Neuronal stem cell (in vitro differentiated cells): ENCODE data around the gene SLC11A2.

Experiments used
- DNase-seq: peaks from one replicate; pipeline ENCODE4 v3.0.0-alpha.2; 2013; ENCODE audit warnings: low spot score
- H2AFZ ChIP-seq: one replicate; pipeline ENCODE4 v1.6.1; 2013; ENCODE audit warnings: mild to moderate bottlenecking, low read length, inconsistent platforms
- H2AK5ac ChIP-seq: 2 replicates; pipeline ENCODE4 v1.6.1; 2013; ENCODE audit warnings: low read depth, mild to moderate bottlenecking, inconsistent platforms, low read length, moderate library complexity, mixed read lengths
- H2BK120ac ChIP-seq: 2 replicates; pipeline ENCODE4 v1.6.1; 2013; ENCODE audit warnings: low read depth, mild to moderate bottlenecking, inconsistent platforms, low read length, moderate library complexity, mixed read lengths
- H2BK12ac ChIP-seq: one replicate; pipeline ENCODE4 v1.6.1; 2013; ENCODE audit warnings: low read length, inconsistent platforms
- H2BK15ac ChIP-seq: 2 replicates; pipeline ENCODE4 v1.6.1; 2013; ENCODE audit warnings: mild to moderate bottlenecking, low read length, inconsistent platforms, mixed read lengths
- H2BK5ac ChIP-seq: one replicate; pipeline ENCODE4 v1.6.1; 2013; ENCODE audit warnings: inconsistent platforms, mild to moderate bottlenecking, low read length, moderate library complexity
- H3K14ac ChIP-seq: one replicate; pipeline ENCODE4 v1.6.1; 2013; ENCODE audit warnings: low read length, inconsistent platforms
- H3K18ac ChIP-seq: 2 replicates; pipeline ENCODE4 v1.6.1; 2013; ENCODE audit warnings: low read length, inconsistent platforms
- H3K23ac ChIP-seq: 2 replicates; pipeline ENCODE4 v1.6.1; 2013; ENCODE audit warnings: low read depth, mild to moderate bottlenecking, mixed read lengths, low read length, inconsistent platforms; ENCODE audit not compliant: poor library complexity
- H3K27ac ChIP-seq: replicated peaks from 3 replicates; pipeline ENCODE4 v1.5.1; 2013; ENCODE audit warnings: low read length, inconsistent platforms
- H3K27me3 ChIP-seq, 3 experiments: 2 replicates each; pipeline ENCODE4 v1.6.1; 2013; ENCODE audit warnings: low read length in 3 of 3, mild to moderate bottlenecking in 2 of 3, inconsistent platforms in 1 of 3, low read depth in 1 of 3, mixed read lengths in 1 of 3, moderate library complexity in 1 of 3; ENCODE audit not compliant: control insufficient read depth in 3 of 3, insufficient read depth in 3 of 3
- H3K36me3 ChIP-seq, 2 donors: replicated peaks in 1 of 2; 2 replicates each; pipeline ENCODE4 v1.6.1; 2013; ENCODE audit warnings: low read length in 2 of 2; ENCODE audit not compliant: control insufficient read depth in 2 of 2, insufficient read depth in 2 of 2
- H3K4ac ChIP-seq: 2 replicates; pipeline ENCODE4 v1.6.1; 2013; ENCODE audit warnings: inconsistent platforms, mild to moderate bottlenecking, low read length, moderate library complexity
- H3K4me1 ChIP-seq, 2 donors: 1 replicate in 1 of 2; 2 replicates in 1 of 2; pipeline ENCODE4 v1.6.1; 2013; ENCODE audit warnings: low read length in 2 of 2, low read depth in 1 of 2; ENCODE audit not compliant: control insufficient read depth in 2 of 2, insufficient read depth in 1 of 2
- H3K4me2 ChIP-seq: one replicate; pipeline ENCODE4 v1.6.1; 2013; ENCODE audit warnings: mild to moderate bottlenecking, low read length, inconsistent platforms; ENCODE audit not compliant: insufficient read depth, poor library complexity, severe bottlenecking
- H3K4me3 ChIP-seq, 2 donors: 2 replicates each; pipeline ENCODE4 v1.5.1; 2013; ENCODE audit warnings: low read length in 2 of 2, mild to moderate bottlenecking in 2 of 2, inconsistent platforms in 1 of 2, moderate library complexity in 1 of 2
- H3K79me1 ChIP-seq: one replicate; pipeline ENCODE4 v1.6.1; 2013; ENCODE audit warnings: low read depth, mild to moderate bottlenecking, inconsistent platforms, low read length, moderate library complexity
- H3K9ac ChIP-seq: one replicate; pipeline ENCODE4 v1.6.1; 2013; ENCODE audit warnings: mild to moderate bottlenecking, low read depth, low read length, inconsistent platforms; ENCODE audit not compliant: poor library complexity
- H3K9me3 ChIP-seq, 2 donors: replicated peaks in 1 of 2; 2 replicates each; pipeline versions ENCODE3 to v1.6.1; 2013; ENCODE audit warnings: low read length in 2 of 2, mild to moderate bottlenecking in 2 of 2, inconsistent platforms in 1 of 2, low read depth in 1 of 2, mixed read lengths in 1 of 2, moderate library complexity in 1 of 2; ENCODE audit not compliant: control insufficient read depth in 2 of 2, insufficient read depth in 1 of 2
- H4K8ac ChIP-seq: one replicate; pipeline ENCODE4 v1.6.1; 2013; ENCODE audit warnings: low read depth, mild to moderate bottlenecking, inconsistent platforms, low read length, moderate library complexity
- H4K91ac ChIP-seq: one replicate; pipeline ENCODE4 v1.6.1; 2013; ENCODE audit warnings: low read length, low read depth, mild to moderate bottlenecking, inconsistent platforms; ENCODE audit not compliant: poor library complexity
- WGBS, 2 donors: extraction: QIAGEN DNeasy Blood & Tissue Kit; methylation state at CpG; one replicate each; pipeline ENCODE4 v1.1.7; 2013; ENCODE audit warnings: missing lambda C conversion rate in 2 of 2, mixed read lengths in 1 of 2; ENCODE audit not compliant: insufficient read length in 2 of 2, insufficient replicate concordance in 1 of 2; ENCODE audit errors: extremely low coverage in 2 of 2; 5-methylcytosine and 5-hydroxymethylcytosine counted together

SLC11A2 gene

DNA sequence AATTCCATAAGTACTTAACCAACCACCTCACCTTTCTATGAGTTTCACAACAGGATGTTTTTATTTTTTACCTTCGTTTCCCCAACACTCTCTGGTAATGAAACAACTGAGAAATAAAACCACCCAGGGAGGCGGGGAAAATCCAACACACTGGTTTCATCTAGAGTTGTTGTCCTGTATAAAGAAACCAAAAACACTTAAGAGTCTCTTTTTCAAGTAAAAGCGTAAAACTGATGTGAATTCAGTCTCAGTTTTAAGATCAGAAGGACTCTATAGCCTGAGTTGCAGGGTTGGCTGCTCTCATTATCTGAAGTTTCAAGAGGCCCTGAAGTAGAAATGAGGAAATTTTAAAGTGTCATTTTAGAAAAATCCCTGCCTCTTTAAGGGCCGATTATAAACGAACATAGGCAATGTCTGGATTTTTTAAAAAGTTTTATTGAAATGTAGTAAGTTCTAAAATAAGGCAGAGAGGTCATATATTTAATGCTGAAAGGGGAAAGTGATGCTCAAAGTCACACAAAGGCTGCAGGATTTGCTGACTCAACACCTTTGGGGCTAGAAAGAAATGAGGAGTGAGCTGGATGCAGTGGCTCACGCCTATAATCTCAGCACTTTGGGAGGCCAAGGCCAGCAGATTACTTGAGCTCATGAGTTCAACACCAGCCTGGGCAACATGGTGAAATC, 46.7 kb downstream of the SLC11A2 start:
- Histone ChIP-seq H3K36me3 (peaks cover 0 to 10% of the 10 kb centered on the region in 2 donors), H3K27me3 (no peaks in the 10 kb centered on the region), H2AK5ac (no peak overlapping the region), H2BK12ac (no peak overlapping the region), H3K4me1 (peaks cover 0 to 5% of the 10 kb centered on the region in 2 donors), H3K79me1 (no peaks in the 10 kb centered on the region), H3K18ac (no peak overlapping the region), H2AFZ (no peak overlapping the region), H3K4ac (no peak overlapping the region), H3K14ac (no peak overlapping the region), H3K9me3 (no peaks in the 10 kb centered on the region), H3K9ac (no peak overlapping the region), H2BK120ac (no peak overlapping the region), H3K4me3 (no peak overlapping the region), H4K8ac (no peak overlapping the region), H2BK15ac (no peak overlapping the region), H3K4me2 (no peak overlapping the region), H2BK5ac (no peak overlapping the region), H4K91ac (no peak overlapping the region), H3K27ac (no peak overlapping the region), H3K23ac (no peak overlapping the region)
- no CpG with 5 or more reads among the region's 6 CpGs for WGBS, 2 donors
- DNase-seq = no peak

DNA sequence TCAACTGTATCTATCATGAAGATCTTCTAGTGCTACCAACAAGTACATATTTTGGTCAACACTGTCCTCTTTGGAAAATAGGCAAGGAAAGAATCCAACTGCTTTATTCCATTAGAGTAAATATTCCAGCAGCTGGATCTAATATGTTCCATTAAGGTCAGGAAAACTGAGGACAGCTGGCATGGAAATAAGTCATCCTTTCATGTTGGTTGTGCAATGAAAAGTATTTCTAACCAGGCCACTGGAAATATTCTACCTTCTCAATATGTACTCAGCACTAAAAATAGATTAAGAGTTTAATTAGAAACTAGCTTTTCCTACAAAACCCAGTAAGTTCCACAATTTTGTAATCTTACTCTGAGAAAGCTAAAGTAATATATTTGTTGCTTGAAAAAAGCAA, 54.2 kb downstream of the SLC11A2 start:
- H3K9me3 ChIP-seq = peaks cover 0 to 14% of the 10 kb centered on the region in 2 donors
- H3K4ac ChIP-seq = no peak overlapping the region
- H3K36me3 ChIP-seq = peaks cover 0 to 23% of the 10 kb centered on the region in 2 donors
- H2AFZ ChIP-seq = no peak overlapping the region
- H3K18ac ChIP-seq = no peak overlapping the region
- H2BK120ac ChIP-seq = no peak overlapping the region
- no peak overlapping the region for H3K4me2 ChIP-seq
- H2AK5ac ChIP-seq = no peak overlapping the region
- H3K9ac ChIP-seq = no peak overlapping the region
- no peak overlapping the region for H4K91ac ChIP-seq
- no peak overlapping the region for H3K27ac ChIP-seq
- no peak overlapping the region for H2BK5ac ChIP-seq
- H2BK15ac ChIP-seq = no peak overlapping the region
- no peak overlapping the region for H3K14ac ChIP-seq
- H3K23ac ChIP-seq = no peak overlapping the region
- H4K8ac ChIP-seq = no peak overlapping the region
- no peaks in the 10 kb centered on the region for H3K4me1 ChIP-seq
- H3K27me3 ChIP-seq = no peaks in the 10 kb centered on the region
- no peaks in the 10 kb centered on the region for H3K79me1 ChIP-seq
- H3K4me3 ChIP-seq = no peak overlapping the region
- no peak for DNase-seq
- no peak overlapping the region for H2BK12ac ChIP-seq

DNA sequence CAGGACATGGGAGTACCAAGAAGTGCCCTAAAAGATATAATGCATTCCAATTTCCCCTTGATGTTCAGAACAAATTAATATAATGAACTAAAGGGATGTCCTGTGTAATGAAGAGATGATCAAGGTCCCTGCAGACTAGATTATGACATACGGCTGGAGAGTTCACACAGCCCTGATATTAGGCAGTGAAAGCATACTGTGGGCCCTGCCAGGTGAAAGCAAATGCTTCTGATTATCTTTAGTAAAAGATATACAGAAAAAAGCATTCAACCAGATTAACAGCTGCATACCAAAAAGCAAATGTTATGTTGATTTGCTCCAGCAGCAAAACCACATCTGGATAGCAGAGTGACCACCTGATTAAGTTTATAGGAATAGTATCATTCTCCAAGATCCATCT, 61.8 kb downstream of the SLC11A2 start:
- no peak overlapping the region for H4K8ac ChIP-seq
- peaks cover 0 to 3% of the 10 kb centered on the region in 2 donors for H3K36me3 ChIP-seq
- H4K91ac ChIP-seq = no peak overlapping the region
- no peak overlapping the region for H2BK12ac ChIP-seq
- H2BK5ac ChIP-seq = no peak overlapping the region
- no peak overlapping the region for H3K14ac ChIP-seq
- H2AK5ac ChIP-seq = no peak overlapping the region
- no peaks in the 10 kb centered on the region for H3K9me3 ChIP-seq
- no peak overlapping the region for H2AFZ ChIP-seq
- no CpG with 5 or more reads among the region's 1 CpG for WGBS, 2 donors
- H3K27ac ChIP-seq = no peak overlapping the region
- no peak overlapping the region for H2BK15ac ChIP-seq
- H3K4ac ChIP-seq = no peak overlapping the region
- no peak overlapping the region for H2BK120ac ChIP-seq
- H3K4me3 ChIP-seq = no peak overlapping the region
- no peak for DNase-seq
- no peak overlapping the region for H3K23ac ChIP-seq
- H3K4me2 ChIP-seq = no peak overlapping the region
- H3K27me3 ChIP-seq = no peaks in the 10 kb centered on the region
- no peaks in the 10 kb centered on the region for H3K4me1 ChIP-seq
- H3K79me1 ChIP-seq = no peaks in the 10 kb centered on the region
- H3K9ac ChIP-seq = no peak overlapping the region
- no peak overlapping the region for H3K18ac ChIP-seq

DNA sequence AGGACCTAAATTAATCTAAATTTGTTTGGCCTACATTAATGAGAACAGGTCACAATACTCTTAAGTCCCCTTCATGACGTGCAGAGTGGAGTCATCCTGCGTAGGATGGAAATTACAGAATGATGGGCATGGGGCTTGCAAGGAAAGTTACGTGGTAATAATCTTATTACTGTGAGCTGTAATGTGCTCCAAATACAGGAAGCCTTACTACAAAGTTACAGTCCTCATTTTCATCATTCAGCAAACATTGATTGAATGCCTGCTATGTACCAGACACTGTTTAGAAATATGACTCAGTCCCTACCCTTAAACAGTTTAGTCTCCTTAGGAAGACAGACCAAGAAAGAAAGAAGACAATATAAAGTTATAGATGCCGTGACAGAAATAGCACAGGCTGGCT, 64.5 kb downstream of the SLC11A2 start:
- no peaks in the 10 kb centered on the region for H3K9me3 ChIP-seq
- H2BK120ac ChIP-seq = no peak overlapping the region

More for the DNA sequence above, 64.5 kb downstream of the SLC11A2 start:
- Histone ChIP-seq H2BK15ac (no peak overlapping the region), H2AK5ac (no peak overlapping the region), H3K4me2 (no peak overlapping the region), H4K8ac (no peak overlapping the region), H3K4me1 (no peaks in the 10 kb centered on the region), H3K18ac (no peak overlapping the region), H3K4me3 (no peak overlapping the region), H3K4ac (no peak overlapping the region), H2BK12ac (no peak overlapping the region), H2AFZ (no peak overlapping the region), H3K79me1 (no peaks in the 10 kb centered on the region), H3K36me3 (no peaks in the 10 kb centered on the region), H3K9ac (no peak overlapping the region), H2BK5ac (no peak overlapping the region), H3K27me3 (no peaks in the 10 kb centered on the region), H3K27ac (no peak overlapping the region), H4K91ac (no peak overlapping the region), H3K14ac (no peak overlapping the region), H3K23ac (no peak overlapping the region)
- WGBS, 2 donors = no CpG with 5 or more reads among the region's 4 CpGs
- no peak for DNase-seq
